T-helper 1 cell treated with Interleukin-12 subunit alpha and Interleukin-12 subunit beta and Interleukin-4 antibody, amounts not matched to agents 30 μg/mL and 1 μg/mL, for 36 hours (primary cell): Measurements from ENCODE around the gene TFG.
A peak's percentile ranks its signal among the peaks of the same experiment; 100 is the strongest.
"Not testable (repeated sequence)": the region's sequence is repeated elsewhere in the genome, so short reads cannot be mapped to it uniquely, and the experiment has no call there.

ENCODE experiments used
- H3K27ac Mint-ChIP-seq: one replicate; pipeline ENCODE4 v1.8.0; 2021; ENCODE audit warnings: mild to moderate bottlenecking, mixed read lengths
- H3K27me3 Mint-ChIP-seq: one replicate; pipeline ENCODE4 v1.8.0; 2021; ENCODE audit warnings: low read depth, mixed read lengths
- H3K36me3 Mint-ChIP-seq: one replicate; pipeline ENCODE4 v1.8.0; 2021; ENCODE audit warnings: low read depth, mixed read lengths
- H3K4me1 Mint-ChIP-seq: one replicate; pipeline ENCODE4 v1.8.0; 2021; ENCODE audit warnings: low read depth, mixed read lengths
- H3K4me3 Mint-ChIP-seq: one replicate; pipeline ENCODE4 v1.8.0; 2021; ENCODE audit warnings: mild to moderate bottlenecking, moderate library complexity, mixed read lengths
- H3K9me3 Mint-ChIP-seq: one replicate; pipeline ENCODE4 v1.8.0; 2021; ENCODE audit warnings: mixed read lengths

The TFG gene

DNA sequence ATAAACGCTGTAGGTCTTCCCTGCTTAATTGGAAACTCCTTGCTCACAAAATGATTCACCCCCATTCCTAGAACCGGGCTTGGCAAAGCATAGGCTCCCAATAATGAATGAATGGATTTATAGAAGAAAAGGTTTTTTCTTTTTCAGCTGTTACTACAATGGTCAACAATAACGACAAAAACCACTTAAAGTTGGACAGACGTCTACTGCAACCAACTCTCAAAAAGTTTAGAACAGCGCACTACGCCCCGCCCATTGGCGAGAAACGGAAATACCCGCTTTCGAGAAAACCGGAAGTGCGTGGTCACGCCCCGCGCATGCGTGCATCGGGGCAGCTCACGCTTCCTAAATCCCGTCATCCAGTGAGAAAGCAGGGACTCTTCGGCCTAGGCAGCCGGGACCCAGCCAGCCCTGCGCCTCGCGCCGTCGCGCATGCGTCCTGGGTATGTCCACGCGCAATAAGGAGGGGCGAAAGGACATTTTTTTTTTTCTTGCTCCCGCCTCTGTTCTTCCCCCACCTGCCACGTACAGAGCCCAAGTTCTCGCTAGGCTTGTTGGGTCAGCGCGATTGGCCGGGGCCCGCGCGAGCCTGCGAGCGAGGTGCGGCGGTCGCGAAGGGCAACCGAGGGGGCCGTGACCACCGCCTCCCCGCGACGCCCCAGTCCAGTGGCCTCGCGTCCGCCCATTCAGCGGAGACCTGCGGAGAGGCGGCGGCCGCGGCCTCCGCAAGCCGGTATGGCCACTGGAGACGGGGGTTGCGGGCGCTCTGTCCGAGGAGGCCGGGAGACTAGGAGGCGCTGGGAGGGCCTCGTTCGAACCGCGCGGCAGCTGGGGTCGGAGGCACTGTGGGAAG is at the start of gene TFG:
TSS of gene TFG (plus strand) at position 506 of the 853 bp plus-strand sequence. CDS start 4,192 bp downstream, outside the sequence.
- peaks cover 21% of the 10 kb centered on the region for H3K36me3 Mint-ChIP-seq
- H3K9me3 Mint-ChIP-seq: peaks cover 10% of the 10 kb centered on the region
- peak within 1 kb of the TSS; percentile 74 for H3K4me3 Mint-ChIP-seq
- H3K4me1 Mint-ChIP-seq: peaks cover 30% of the 10 kb centered on the region
- H3K27me3 Mint-ChIP-seq: no peaks in the 10 kb centered on the region
- peak within 1 kb of the TSS; percentile 91 for H3K27ac Mint-ChIP-seq

DNA sequence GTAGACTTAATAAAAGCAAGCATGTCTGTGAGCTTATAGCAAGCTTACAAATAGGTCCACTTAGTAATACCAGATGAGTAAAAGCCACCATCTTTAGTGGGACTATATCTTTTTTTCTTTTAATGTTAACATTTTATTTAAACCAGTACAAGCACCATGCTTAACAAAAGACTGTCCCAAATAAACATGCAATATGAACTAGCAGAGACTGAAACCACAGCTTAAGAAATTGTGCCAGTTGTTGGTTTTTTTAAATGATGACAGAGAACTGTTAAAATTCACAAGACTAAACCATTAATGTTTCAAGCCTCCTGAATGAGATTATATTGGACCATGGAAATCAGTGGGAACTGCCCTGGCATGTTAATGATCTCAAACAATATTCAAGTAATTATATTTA is 48.0 kb upstream of the TFG start:
- H3K27ac Mint-ChIP-seq, H3K9me3 Mint-ChIP-seq, H3K36me3 Mint-ChIP-seq, H3K4me3 Mint-ChIP-seq: not testable (repeated sequence)
- Mint-ChIP-seq H3K27me3 (peaks cover 11% of the 10 kb centered on the region), H3K4me1 (peaks cover 20% of the 10 kb centered on the region)

DNA sequence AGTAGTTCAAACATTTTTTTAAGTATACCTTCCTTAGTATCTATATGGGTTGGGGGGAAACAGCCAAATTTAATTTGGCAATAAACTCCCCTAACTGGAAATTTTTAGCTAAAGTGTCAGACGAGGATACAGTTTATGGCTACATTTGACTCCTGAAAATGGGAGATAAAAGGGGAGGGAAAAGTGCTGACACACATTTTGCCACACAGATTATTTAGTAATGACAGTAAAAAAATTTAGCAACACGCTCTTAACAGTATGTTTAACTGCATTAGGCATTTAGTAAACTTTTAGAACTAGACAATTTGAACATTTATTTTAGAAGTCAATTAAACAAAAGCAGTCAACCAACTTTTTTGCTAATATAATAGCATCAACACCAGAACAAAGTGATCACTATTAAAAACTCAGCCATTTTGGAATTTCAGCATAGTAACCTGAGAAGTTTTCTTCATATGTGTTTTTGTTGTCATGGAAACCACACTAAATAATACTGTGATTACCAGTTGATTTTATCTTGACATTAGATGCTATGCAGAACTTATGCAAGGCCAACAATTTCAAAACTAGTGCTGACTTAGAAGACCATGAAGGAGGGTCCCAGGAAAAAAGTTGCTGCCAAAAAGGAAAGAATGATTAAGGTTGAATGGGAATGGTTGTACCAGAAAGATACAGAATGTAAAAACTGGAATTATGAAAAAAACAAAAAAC is 47.0 kb upstream of the TFG start:
- H3K27ac Mint-ChIP-seq: no peak overlapping the region
- no peaks in the 10 kb centered on the region for H3K36me3 Mint-ChIP-seq
- H3K4me1 Mint-ChIP-seq: peaks cover 20% of the 10 kb centered on the region
- no peak overlapping the region for H3K4me3 Mint-ChIP-seq
- H3K27me3 Mint-ChIP-seq: peaks cover 11% of the 10 kb centered on the region
- H3K9me3 Mint-ChIP-seq: no peaks in the 10 kb centered on the region

GRCh38 chr3:100665230-100665629 is 44.1 kb upstream of the TFG start:
- Mint-ChIP-seq H3K9me3 (peaks cover 11% of the 10 kb centered on the region), H3K27me3 (peaks cover 8% of the 10 kb centered on the region), H3K27ac (peak overlapping the region; percentile 47), H3K4me1 (peaks cover 20% of the 10 kb centered on the region), H3K36me3 (no peaks in the 10 kb centered on the region), H3K4me3 (peak overlapping the region; percentile 51)

- Mint-ChIP-seq H3K9me3 (peaks cover 26% of the 10 kb centered on the region), H3K4me1 (peaks cover 20% of the 10 kb centered on the region), H3K27me3 (peaks cover 15% of the 10 kb centered on the region)
- H3K27ac Mint-ChIP-seq, H3K36me3 Mint-ChIP-seq, H3K4me3 Mint-ChIP-seq: not testable (repeated sequence)
Observed at GRCh38 chr3:100666699-100667098, 42.6 kb upstream of the TFG start.

DNA sequence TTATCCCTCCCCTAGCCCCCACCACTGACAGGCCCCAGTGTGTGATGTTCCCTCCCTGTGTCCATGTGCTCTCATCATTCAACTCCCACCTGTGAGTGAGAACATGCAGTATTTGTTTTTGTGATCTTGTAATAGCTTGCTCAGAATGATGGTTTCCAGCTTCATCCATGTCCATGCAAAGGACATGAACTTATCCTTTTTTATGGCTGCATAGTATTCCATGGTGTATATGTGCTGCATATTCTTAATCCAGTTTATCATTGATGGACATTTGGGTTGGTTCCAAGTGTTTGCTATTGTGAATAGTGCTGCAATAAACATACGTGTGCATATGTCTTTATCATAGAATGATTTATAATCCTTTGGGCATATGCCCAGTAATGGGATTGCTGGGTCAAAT is 42.0 kb upstream of the TFG start:
- peaks cover 20% of the 10 kb centered on the region for H3K4me1 Mint-ChIP-seq
- H3K36me3 Mint-ChIP-seq, H3K4me3 Mint-ChIP-seq, H3K27ac Mint-ChIP-seq: not testable (repeated sequence)
- H3K9me3 Mint-ChIP-seq: peaks cover 26% of the 10 kb centered on the region
- peaks cover 18% of the 10 kb centered on the region for H3K27me3 Mint-ChIP-seq

GRCh38 chr3:100670995-100671394 is 38.3 kb upstream of the TFG start:
- H3K36me3 Mint-ChIP-seq, H3K4me3 Mint-ChIP-seq, H3K27ac Mint-ChIP-seq, H3K4me1 Mint-ChIP-seq: not testable (repeated sequence)
- peaks cover 26% of the 10 kb centered on the region for H3K9me3 Mint-ChIP-seq
- H3K27me3 Mint-ChIP-seq: peaks cover 32% of the 10 kb centered on the region

GRCh38 chr3:100681496-100681895 is 27.8 kb upstream of the TFG start:
- H3K27me3 Mint-ChIP-seq: peaks cover 17% of the 10 kb centered on the region
- H3K4me1 Mint-ChIP-seq: no peaks in the 10 kb centered on the region
- peaks cover 4% of the 10 kb centered on the region for H3K9me3 Mint-ChIP-seq
- H3K36me3 Mint-ChIP-seq: no peaks in the 10 kb centered on the region
- H3K4me3 Mint-ChIP-seq: no peak overlapping the region
- H3K27ac Mint-ChIP-seq: no peak overlapping the region

GRCh38 chr3:100682056-100682853 is 27.0 kb upstream of the TFG start:
- Mint-ChIP-seq H3K4me1 (no peaks in the 10 kb centered on the region), H3K27me3 (peaks cover 12% of the 10 kb centered on the region), H3K4me3 (no peak overlapping the region), H3K9me3 (no peaks in the 10 kb centered on the region), H3K27ac (no peak overlapping the region), H3K36me3 (no peaks in the 10 kb centered on the region)

GRCh38 chr3:100682854-100683760 is 26.2 kb upstream of the TFG start:
- Mint-ChIP-seq H3K4me1 (no peaks in the 10 kb centered on the region), H3K27ac (no peak overlapping the region), H3K36me3 (no peaks in the 10 kb centered on the region), H3K4me3 (no peak overlapping the region), H3K27me3 (peaks cover 7% of the 10 kb centered on the region), H3K9me3 (no peaks in the 10 kb centered on the region)

GRCh38 chr3:100693225-100693624 is 16.1 kb upstream of the TFG start:
- no peak overlapping the region for H3K27ac Mint-ChIP-seq
- no peaks in the 10 kb centered on the region for H3K36me3 Mint-ChIP-seq
- no peak overlapping the region for H3K4me3 Mint-ChIP-seq
- peaks cover 52% of the 10 kb centered on the region for H3K27me3 Mint-ChIP-seq
- peaks cover 4% of the 10 kb centered on the region for H3K9me3 Mint-ChIP-seq
- no peaks in the 10 kb centered on the region for H3K4me1 Mint-ChIP-seq

DNA sequence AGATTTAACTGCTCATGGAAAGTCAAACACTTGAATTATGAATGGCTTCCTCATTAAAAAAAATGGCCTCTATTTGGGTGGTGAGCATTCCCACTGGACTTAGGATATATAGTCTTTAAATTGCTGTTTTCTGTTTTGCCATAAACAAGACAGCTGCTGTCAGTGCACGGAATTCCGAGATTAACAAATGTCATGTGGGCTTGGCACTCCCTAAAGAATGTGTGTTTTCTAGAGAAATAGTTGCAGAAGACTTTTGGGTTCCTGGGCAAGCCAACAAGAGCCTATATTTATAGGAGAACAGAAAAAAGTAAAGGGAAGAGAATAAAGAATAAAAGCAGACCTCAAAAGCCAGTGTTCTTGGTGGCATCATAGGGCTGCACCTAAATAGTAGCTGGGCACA is 13.6 kb upstream of the TFG start:
- H3K27ac Mint-ChIP-seq: no peak overlapping the region
- H3K27me3 Mint-ChIP-seq: peaks cover 68% of the 10 kb centered on the region
- H3K9me3 Mint-ChIP-seq: no peaks in the 10 kb centered on the region
- no peaks in the 10 kb centered on the region for H3K36me3 Mint-ChIP-seq
- H3K4me1 Mint-ChIP-seq: no peaks in the 10 kb centered on the region
- no peak overlapping the region for H3K4me3 Mint-ChIP-seq

DNA sequence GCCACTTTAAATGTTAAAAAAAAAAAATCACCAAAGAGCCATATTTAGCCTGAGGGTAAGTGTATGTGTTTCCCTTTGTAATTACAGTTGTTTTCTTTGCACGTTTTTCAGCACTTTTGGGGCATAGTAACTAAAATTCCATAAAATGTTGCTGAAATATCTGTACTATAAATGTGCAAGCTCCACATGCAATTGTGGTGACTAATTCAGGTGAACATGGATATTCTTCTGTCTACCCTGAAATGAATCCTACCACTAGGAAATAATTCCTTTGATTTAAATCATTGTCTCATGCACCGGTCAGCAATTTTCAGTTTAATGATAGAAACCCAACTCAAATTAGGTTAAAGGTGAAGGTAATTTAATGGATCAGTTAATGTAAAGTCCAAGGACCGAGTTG is 13.1 kb upstream of the TFG start:
- H3K36me3 Mint-ChIP-seq: no peaks in the 10 kb centered on the region
- no peak overlapping the region for H3K27ac Mint-ChIP-seq
- peaks cover 72% of the 10 kb centered on the region for H3K27me3 Mint-ChIP-seq
- H3K4me1 Mint-ChIP-seq: no peaks in the 10 kb centered on the region
- no peaks in the 10 kb centered on the region for H3K9me3 Mint-ChIP-seq
- no peak overlapping the region for H3K4me3 Mint-ChIP-seq

DNA sequence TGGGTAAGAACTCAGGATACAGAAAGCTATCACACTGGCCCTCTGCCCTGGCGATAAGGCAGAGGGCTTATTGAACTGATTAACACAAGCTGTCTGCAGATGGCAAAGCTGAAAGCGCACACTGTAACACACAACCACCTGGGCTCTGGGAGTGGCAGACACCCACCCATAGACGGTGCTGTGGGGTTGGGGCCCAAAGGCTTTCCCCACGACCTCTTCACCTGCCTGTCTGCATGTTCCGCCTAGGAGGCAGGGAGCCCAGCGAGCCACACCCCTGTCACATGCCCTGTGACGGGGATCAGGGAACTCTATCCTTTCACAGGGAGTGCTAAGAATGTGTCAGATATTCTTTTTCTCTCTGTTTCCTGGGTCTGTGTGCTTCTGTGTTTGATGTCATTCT is 12.1 kb upstream of the TFG start:
- Mint-ChIP-seq H3K4me1 (peaks cover under 1% of the 10 kb centered on the region), H3K4me3 (no peak overlapping the region), H3K27me3 (peaks cover 70% of the 10 kb centered on the region)

More for the DNA sequence above, 12.1 kb upstream of the TFG start:
- H3K9me3 Mint-ChIP-seq: no peaks in the 10 kb centered on the region
- H3K36me3 Mint-ChIP-seq: no peaks in the 10 kb centered on the region
- no peak overlapping the region for H3K27ac Mint-ChIP-seq
